Stimulated activated CD8-positive, alpha-beta memory T cell treated with anti-CD3 and anti-CD28 coated beads, Interleukin-15, amount 100 ng/mL, for 24 hours (primary cell): ENCODE results near the gene CNTFR.

ENCODE experiments used
- DNase-seq: peaks from one replicate; pipeline ENCODE4 v3.0.0-alpha.2; 2020; ENCODE audit warnings: low read depth

Gene CNTFR

GRCh38 chr9:34620061-34620994 is 30.8 kb upstream of the CNTFR start, which contains the start of gene DCTN3:
TSS of gene DCTN3 (minus strand) at chr9:34620495. CDS start at chr9:34620464, 31 bp downstream.
- DNase-seq: peak; percentile 62

- no peak for DNase-seq
These were observed 25.6 kb upstream of the CNTFR start for GRCh38 chr9:34615132-34615531.

- DNase-seq: no peak
These were observed 23.4 kb upstream of the CNTFR start for GRCh38 chr9:34612788-34613390.

- peak; percentile 79 for DNase-seq
These were observed 22.6 kb upstream of the CNTFR start, which contains the start of gene RPP25L for GRCh38 chr9:34611811-34612787. TSS of gene RPP25L (minus strand) at chr9:34612097. CDS start at chr9:34611296, 801 bp downstream.

- DNase-seq: no peak
These were observed 21.8 kb upstream of the CNTFR start for GRCh38 chr9:34611251-34611810.

GRCh38 chr9:34610434-34611206 is 21.1 kb upstream of the CNTFR start:
- DNase-seq: no peak

- DNase-seq: no peak
These were observed 17.8 kb upstream of the CNTFR start for GRCh38 chr9:34607331-34607730.

- no peak for DNase-seq
These were observed 17.4 kb upstream of the CNTFR start for GRCh38 chr9:34606905-34607304.

GRCh38 chr9:34606190-34606589 is 16.7 kb upstream of the CNTFR start:
- no peak for DNase-seq

GRCh38 chr9:34603610-34604231 is 14.2 kb upstream of the CNTFR start:
- DNase-seq: peak; percentile 73

GRCh38 chr9:34601937-34602573 is 12.5 kb upstream of the CNTFR start:
- no peak for DNase-seq

GRCh38 chr9:34600908-34601307 is 11.4 kb upstream of the CNTFR start:
- DNase-seq: no peak

- no peak for DNase-seq
These were observed 10.0 kb upstream of the CNTFR start for GRCh38 chr9:34599546-34599945.

GRCh38 chr9:34594177-34594576 is 4.7 kb upstream of the CNTFR start:
- DNase-seq: no peak

GRCh38 chr9:34592895-34593601 is 3.5 kb upstream of the CNTFR start:
- DNase-seq: no peak

GRCh38 chr9:34591917-34592866 is 2.7 kb upstream of the CNTFR start:
- DNase-seq: no peak

GRCh38 chr9:34591248-34591916 is 1.9 kb upstream of the CNTFR start:
- peak; percentile 76 for DNase-seq
